ENCODE data around the gene ANXA2R. TPM values are rescaled to one million over a fixed set of nuclear protein-coding genes. Genes with fewer than 3 reads are reported as not detected.
"Not testable (repeated sequence)": the region's sequence is repeated elsewhere in the genome, so short reads cannot be mapped to it uniquely, and the experiment has no call there.

ANXA2R gene
- total and polyA plus RNA-seq, 2 of the 13 experiments (the other 11 are each of a cell fraction or from before 2014, with no cell fraction given) = 0.95 to 1.3 TPM

DNA sequence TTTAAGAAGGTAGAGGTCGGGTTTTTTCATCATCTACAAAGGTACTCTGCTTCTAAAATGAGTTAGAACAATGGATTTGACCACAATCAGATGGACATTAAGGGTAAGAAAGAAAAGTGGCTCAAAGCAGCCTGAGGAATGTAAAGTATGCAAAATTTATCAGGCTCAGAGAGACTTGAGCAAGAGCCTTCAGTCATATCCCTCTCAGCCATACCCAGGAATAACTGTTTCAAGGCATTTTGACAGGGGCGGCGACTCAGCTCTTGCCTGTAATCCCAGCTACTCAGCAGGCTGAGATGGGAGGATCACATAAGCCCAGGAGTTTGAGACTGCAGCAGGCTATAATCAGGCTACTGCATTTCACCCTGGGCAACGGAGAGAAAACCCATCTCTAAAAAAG, 38.8 kb upstream of the ANXA2R start:
- ChIA-PET POLR2A (interaction anchor here (0.9 kb wide), 1 partner anchor 12 kb away, joined by 3 read pairs; no protein-coding TSS in a partner anchor), CTCF (ENCODE audit: low intra/inter-chr PET ratio, low total read pairs) (interaction anchor here (1.0 kb wide), 1 partner anchor 27 kb away, joined by 4 read pairs; no protein-coding TSS in a partner anchor)
- no peak overlapping the region for H3K9ac ChIP-seq (ENCODE audit: insufficient read depth, low read depth, low read length)
- no TSS peak for BruUV-seq (replicated peaks)
- 0 out of 5 replicates have a peak, but pooled peaks cover 3 to 4% of the 10 kb centered on the region in 2 experiments for H3K36me3 ChIP-seq (replicated peaks in 1 of 2; ENCODE audit: control insufficient read depth in 1 of 2, insufficient read depth in 2 of 2, low read length in 2 of 2)
- H2AFZ ChIP-seq (ENCODE audit: low read length) = no peak overlapping the region
- no peak for TF ChIP-seq SP2 (CRISPR knock-in tag; IDR thresholded peaks at IDR 0.05)
- no peak for TF ChIP-seq FOXK1 (CRISPR knock-in tag; IDR thresholded peaks at IDR 0.05; ENCODE audit: borderline replicate concordance, low read depth)
- TF ChIP-seq, protein P1, sequence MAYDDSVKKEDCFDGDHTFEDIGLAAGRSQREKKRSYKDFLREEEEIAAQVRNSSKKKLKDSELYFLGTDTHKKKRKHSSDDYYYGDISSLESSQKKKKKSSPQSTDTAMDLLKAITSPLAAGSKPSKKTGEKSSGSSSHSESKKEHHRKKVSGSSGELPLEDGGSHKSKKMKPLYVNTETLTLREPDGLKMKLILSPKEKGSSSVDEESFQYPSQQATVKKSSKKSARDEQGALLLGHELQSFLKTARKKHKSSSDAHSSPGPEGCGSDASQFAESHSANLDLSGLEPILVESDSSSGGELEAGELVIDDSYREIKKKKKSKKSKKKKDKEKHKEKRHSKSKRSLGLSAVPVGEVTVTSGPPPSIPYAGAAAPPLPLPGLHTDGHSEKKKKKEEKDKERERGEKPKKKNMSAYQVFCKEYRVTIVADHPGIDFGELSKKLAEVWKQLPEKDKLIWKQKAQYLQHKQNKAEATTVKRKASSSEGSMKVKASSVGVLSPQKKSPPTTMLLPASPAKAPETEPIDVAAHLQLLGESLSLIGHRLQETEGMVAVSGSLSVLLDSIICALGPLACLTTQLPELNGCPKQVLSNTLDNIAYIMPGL (CRISPR knock-in tag; IDR thresholded peaks at IDR 0.05; ENCODE audit: borderline replicate concordance in 1 of 2, low read depth in 1 of 2) = no peak
- TF ChIP-seq TEAD2 (CRISPR knock-in tag; IDR thresholded peaks at IDR 0.05) = no peak
- TF ChIP-seq ETV5 (CRISPR knock-in tag; IDR thresholded peaks at IDR 0.05; ENCODE audit: borderline replicate concordance) = no peak
- TF ChIP-seq, protein P2, sequence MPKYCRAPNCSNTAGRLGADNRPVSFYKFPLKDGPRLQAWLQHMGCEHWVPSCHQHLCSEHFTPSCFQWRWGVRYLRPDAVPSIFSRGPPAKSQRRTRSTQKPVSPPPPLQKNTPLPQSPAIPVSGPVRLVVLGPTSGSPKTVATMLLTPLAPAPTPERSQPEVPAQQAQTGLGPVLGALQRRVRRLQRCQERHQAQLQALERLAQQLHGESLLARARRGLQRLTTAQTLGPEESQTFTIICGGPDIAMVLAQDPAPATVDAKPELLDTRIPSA (CRISPR knock-in tag; IDR thresholded peaks at IDR 0.05; ENCODE audit: borderline replicate concordance) = no peak
- TF ChIP-seq NR2F2 (IDR thresholded peaks at IDR 0.05; ENCODE audit: borderline replicate concordance, low read depth) = no peak
- TF ChIP-seq MED8 (CRISPR knock-in tag; IDR thresholded peaks at IDR 0.05; ENCODE audit: insufficient replicate concordance) = no peak
- H3K4me3 ChIP-seq (replicated peaks in 1 of 3; ENCODE audit: insufficient read depth in 1 of 3, low read depth in 2 of 3, low read length in 3 of 3) = no peak overlapping the region
- no peaks in the 10 kb centered on the region for H3K9me3 ChIP-seq (ENCODE audit: low read length)
- no peak overlapping the region for H3K27ac ChIP-seq (ENCODE audit: extremely low read length, insufficient read depth, low read length)
- no peak overlapping the region for H3K4me2 ChIP-seq (ENCODE audit: low read depth, low read length)
- H3K79me2 ChIP-seq (ENCODE audit: insufficient read depth, low read length) = no peaks in the 10 kb centered on the region
- in situ Hi-C loops (cut with HindIII; ENCODE audit: extremely low pct_ligation_motif_present, low pct_unique_long_range_greater_than_20kb) (no loop called here), intact Hi-C loops (cut with micrococcal nuclease; ENCODE audit: unreplicated experiment) (no loop called here)
- no peak for DNase-seq (ENCODE audit: low spot score)
- no peaks in the 10 kb centered on the region for H3K27me3 ChIP-seq (ENCODE audit: control insufficient read depth in 1 of 2, insufficient read depth in 2 of 2, low read length in 2 of 2)
- 97% methylated on average over 4 of the region's 4 CpGs for whole genome bisulfite sequencing (ENCODE audit: low lambda C conversion rate)
- no peaks in the 10 kb centered on the region for H4K20me1 ChIP-seq (ENCODE audit: insufficient read depth, low read length)
- no peak for FAIRE-seq
- peaks cover 14% of the 10 kb centered on the region for H3K4me1 ChIP-seq (ENCODE audit: insufficient read depth, low read length)
- ATAC-seq = no peak; the same call in 2 of the 3 replicates

DNA sequence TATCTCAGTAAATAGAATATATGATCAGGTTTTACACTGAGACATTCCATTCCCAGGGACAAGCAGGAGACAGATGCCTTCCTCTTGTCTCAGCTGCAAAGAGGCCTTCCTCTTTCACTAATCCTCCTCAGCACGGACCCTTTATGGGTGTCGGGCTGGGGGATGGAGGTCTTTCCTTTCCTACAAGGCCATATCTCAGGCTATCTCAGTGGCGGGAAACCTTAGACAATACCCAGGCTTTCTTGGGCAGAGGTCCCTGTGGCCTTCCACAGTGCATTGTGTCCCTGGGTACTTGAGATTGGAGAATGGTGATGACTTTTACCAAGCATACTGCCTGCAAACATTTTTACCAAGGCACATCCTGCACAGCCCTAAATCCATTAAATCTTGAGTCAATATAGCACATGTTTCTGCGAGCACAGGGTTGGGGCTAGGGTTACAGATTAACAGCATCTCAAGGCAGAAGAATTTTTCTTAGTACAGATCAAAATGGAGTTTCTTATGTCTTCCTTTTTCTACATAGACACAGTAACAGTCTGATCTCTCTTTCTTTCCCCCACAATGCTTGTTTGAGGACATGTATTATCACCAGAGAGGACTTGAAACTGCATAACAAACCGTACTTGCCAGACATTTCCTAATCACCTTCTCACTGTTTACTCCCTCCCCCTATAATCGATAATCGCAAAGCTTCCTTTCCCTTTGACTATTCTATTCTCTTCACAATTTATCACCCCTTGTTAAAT, 37.5 kb upstream of the ANXA2R start:
- POLR2A ChIA-PET = not testable (repeated sequence)

More for the DNA sequence above, 37.5 kb upstream of the ANXA2R start:
- H3K9me3 ChIP-seq (ENCODE audit: low read length); H2AFZ ChIP-seq (ENCODE audit: low read length); H3K4me3 ChIP-seq (replicated peaks in 1 of 3; ENCODE audit: insufficient read depth in 1 of 3, low read depth in 2 of 3, low read length in 3 of 3); H4K20me1 ChIP-seq (ENCODE audit: insufficient read depth, low read length); CTCF ChIA-PET (ENCODE audit: low intra/inter-chr PET ratio, low total read pairs); H3K79me2 ChIP-seq (ENCODE audit: insufficient read depth, low read length); in situ Hi-C loops (cut with HindIII; ENCODE audit: extremely low pct_ligation_motif_present, low pct_unique_long_range_greater_than_20kb); FAIRE-seq; DNase-seq (ENCODE audit: low spot score); H3K27me3 ChIP-seq (ENCODE audit: control insufficient read depth in 1 of 2, insufficient read depth in 2 of 2, low read length in 2 of 2); H3K27ac ChIP-seq (ENCODE audit: extremely low read length, insufficient read depth, low read length); H3K9ac ChIP-seq (ENCODE audit: insufficient read depth, low read depth, low read length); intact Hi-C loops (cut with micrococcal nuclease; ENCODE audit: unreplicated experiment); ATAC-seq; BruUV-seq (replicated peaks); H3K4me2 ChIP-seq (ENCODE audit: low read depth, low read length); H3K36me3 ChIP-seq (replicated peaks in 1 of 2; ENCODE audit: control insufficient read depth in 1 of 2, insufficient read depth in 2 of 2, low read length in 2 of 2): not testable (repeated sequence)
- H3K4me1 ChIP-seq (ENCODE audit: insufficient read depth, low read length) = peaks cover 14% of the 10 kb centered on the region
- 91% methylated on average over 7 of the region's 7 CpGs for WGBS (ENCODE audit: low lambda C conversion rate)
